MG63 (cell line): ENCODE data around the gene PPME1. TPM values are rescaled to one million over a fixed set of nuclear protein-coding genes. Genes with fewer than 3 reads are reported as not detected.

Source experiments
- DNase-seq: peaks from one replicate; pipeline ENCODE4 v3.0.0-alpha.2; 2020
- H3K27me3 ChIP-seq: fragments of 250-450 bp; sonication (Bioruptor Pico); 2 replicates; pipeline ENCODE4 v1.5.1; 2020; ENCODE audit warnings: mild to moderate bottlenecking, moderate library complexity
- H3K36me3 ChIP-seq: fragments of 250-450 bp; sonication (Bioruptor Pico); 2 replicates; pipeline ENCODE4 v1.5.1; 2020; ENCODE audit warnings: mild to moderate bottlenecking, moderate library complexity
- H3K4me3 ChIP-seq: fragments of 250-450 bp; sonication (Bioruptor Pico); 2 replicates; pipeline ENCODE4 v1.5.1; 2020; ENCODE audit warnings: mild to moderate bottlenecking, moderate library complexity
- H3K9me3 ChIP-seq: fragments of 250-450 bp; sonication (Bioruptor Pico); 2 replicates; pipeline ENCODE4 v1.5.1; 2020; ENCODE audit warnings: mild to moderate bottlenecking, moderate library complexity
- total RNA-seq: library from RNA; depleted of rRNA; stranded (reverse); fragments of >200 nt; shearing (Covaris generic); gene quantifications from 2 replicates; pipeline ENCODE4 v1.2.3, GENCODE V29; 2014; ENCODE audit warnings: low replicate concordance

Gene PPME1
- total RNA-seq, 1 experiment from 2014 or later: 29.0 TPM

DNA sequence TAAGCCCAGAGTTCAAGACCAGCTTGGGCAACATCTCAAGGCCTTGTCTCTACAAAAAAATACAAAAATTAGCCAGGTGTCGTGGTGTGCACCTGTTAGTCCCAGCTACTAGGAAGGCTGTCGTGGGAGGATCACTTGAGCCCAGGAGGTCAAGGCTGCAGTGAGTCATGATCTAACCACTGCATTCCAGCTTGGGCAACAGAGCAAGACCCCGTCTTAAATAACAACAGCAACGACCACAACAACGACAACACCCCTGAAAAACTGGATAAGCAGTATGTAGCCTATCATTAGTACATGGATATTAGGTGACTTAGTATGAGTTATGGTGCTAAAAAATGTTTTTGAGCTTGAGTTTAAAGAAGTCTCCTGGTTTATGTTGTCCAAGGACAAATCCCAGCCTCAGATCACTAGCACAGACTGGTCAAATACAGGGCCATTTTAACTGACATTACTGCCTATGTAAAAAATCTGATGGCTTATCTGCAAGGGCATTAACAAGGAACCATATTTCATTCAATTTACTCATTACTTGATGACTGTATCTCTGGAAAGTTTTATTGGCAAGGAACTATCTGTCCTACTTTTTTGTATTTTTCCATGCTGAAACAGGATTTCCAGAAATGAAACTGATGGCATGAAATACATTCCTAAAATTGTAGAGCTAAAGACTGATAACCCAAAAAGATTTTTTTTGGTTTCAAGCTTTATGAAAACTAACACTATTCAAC, 23.7 kb upstream of the PPME1 start:
- no peaks in the 10 kb centered on the region; the same call in none of the 2 replicates for H3K36me3 ChIP-seq
- no peak overlapping the region for H3K4me3 ChIP-seq
- no peak for DNase-seq
- no peaks in the 10 kb centered on the region for H3K27me3 ChIP-seq
- H3K9me3 ChIP-seq: no peaks in the 10 kb centered on the region

GRCh38 chr11:74153224-74153623, 17.9 kb upstream of the PPME1 start:
- Histone ChIP-seq H3K27me3 (no peaks in the 10 kb centered on the region), H3K4me3 (no peak overlapping the region), H3K9me3 (no peaks in the 10 kb centered on the region), H3K36me3 (peaks cover 3% of the 10 kb centered on the region; the same call in 1 of the 2 replicates)
- DNase-seq: no peak

GRCh38 chr11:74154620-74155281, 16.3 kb upstream of the PPME1 start:
- Histone ChIP-seq H3K36me3 (peaks cover 6% of the 10 kb centered on the region), H3K27me3 (no peaks in the 10 kb centered on the region), H3K9me3 (no peaks in the 10 kb centered on the region), H3K4me3 (no peak overlapping the region)
- DNase-seq: peak; percentile 12

DNA sequence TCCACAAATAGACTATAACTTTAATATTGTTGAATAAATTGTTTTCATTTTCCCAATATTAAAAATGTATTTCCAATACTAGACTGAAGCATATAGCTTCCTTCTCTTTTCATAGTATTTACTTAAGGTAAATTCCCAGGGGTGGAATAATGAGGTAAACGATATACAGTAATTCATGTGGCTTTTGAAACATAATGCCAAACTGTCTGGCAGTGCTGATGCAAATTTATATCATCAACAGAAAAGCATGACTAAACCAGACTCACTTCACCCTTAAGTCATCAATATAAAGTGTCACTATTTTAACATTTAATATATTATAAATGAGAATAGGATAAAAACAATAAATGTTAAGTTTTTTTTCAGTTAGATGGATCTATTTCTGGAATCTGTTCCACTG, 13.9 kb upstream of the PPME1 start:
- peaks cover 8% of the 10 kb centered on the region for H3K36me3 ChIP-seq
- DNase-seq: no peak
- no peaks in the 10 kb centered on the region for H3K9me3 ChIP-seq

GRCh38 chr11:74159642-74160041, 11.4 kb upstream of the PPME1 start:
- Histone ChIP-seq H3K27me3 (no peaks in the 10 kb centered on the region), H3K36me3 (peaks cover 16% of the 10 kb centered on the region), H3K9me3 (no peaks in the 10 kb centered on the region), H3K4me3 (no peak overlapping the region)
- no peak for DNase-seq

More for the DNA sequence above, 13.9 kb upstream of the PPME1 start:
- Histone ChIP-seq H3K4me3 (no peak overlapping the region), H3K27me3 (no peaks in the 10 kb centered on the region)

- H3K27me3 ChIP-seq: no peaks in the 10 kb centered on the region
- no peak overlapping the region for H3K4me3 ChIP-seq
- no peak for DNase-seq
Observed at GRCh38 chr11:74162681-74163467, 8.2 kb upstream of the PPME1 start.

GRCh38 chr11:74168838-74169237, 2.3 kb upstream of the PPME1 start:
- Histone ChIP-seq H3K36me3 (peaks cover 43% of the 10 kb centered on the region), H3K27me3 (no peaks in the 10 kb centered on the region), H3K9me3 (no peaks in the 10 kb centered on the region), H3K4me3 (no peak overlapping the region)
- DNase-seq: no peak

More at GRCh38 chr11:74162681-74163467, 8.2 kb upstream of the PPME1 start:
- H3K9me3 ChIP-seq: no peaks in the 10 kb centered on the region
- peaks cover 39% of the 10 kb centered on the region for H3K36me3 ChIP-seq

GRCh38 chr11:74169738-74170458, 1.2 kb upstream of the PPME1 start:
- H3K36me3 ChIP-seq: peaks cover 37% of the 10 kb centered on the region
- H3K27me3 ChIP-seq: no peaks in the 10 kb centered on the region
- DNase-seq: no peak
- peak overlapping the region; percentile 76 for H3K4me3 ChIP-seq
- no peaks in the 10 kb centered on the region for H3K9me3 ChIP-seq

GRCh38 chr11:74171630-74171968, 510 bp downstream of the PPME1 start:
- Histone ChIP-seq H3K36me3 (peaks cover 27% of the 10 kb centered on the region), H3K4me3 (peak overlapping the region; percentile 76), H3K9me3 (no peaks in the 10 kb centered on the region), H3K27me3 (no peaks in the 10 kb centered on the region)
- DNase-seq: no peak

DNA sequence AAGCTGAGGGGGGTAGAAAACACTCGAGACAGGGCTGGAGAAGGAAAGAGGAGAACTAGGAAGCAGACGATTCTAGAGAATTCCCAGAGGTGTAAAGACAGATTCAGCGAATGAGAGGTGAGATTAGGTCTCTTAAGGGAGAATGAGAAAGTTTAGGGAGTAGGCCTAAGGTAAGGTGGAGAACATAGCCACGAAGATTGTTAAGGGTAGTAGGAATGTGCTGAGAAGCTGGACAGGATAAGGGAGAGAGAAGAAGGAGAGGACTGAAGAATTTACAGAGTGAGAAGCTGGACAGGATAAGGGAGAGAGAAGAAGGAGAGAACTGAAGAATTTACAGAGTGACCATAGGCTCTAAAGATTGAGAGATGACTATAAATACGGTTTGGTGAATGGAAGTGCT, 908 bp downstream of the PPME1 start:
- no peak for DNase-seq

DNA sequence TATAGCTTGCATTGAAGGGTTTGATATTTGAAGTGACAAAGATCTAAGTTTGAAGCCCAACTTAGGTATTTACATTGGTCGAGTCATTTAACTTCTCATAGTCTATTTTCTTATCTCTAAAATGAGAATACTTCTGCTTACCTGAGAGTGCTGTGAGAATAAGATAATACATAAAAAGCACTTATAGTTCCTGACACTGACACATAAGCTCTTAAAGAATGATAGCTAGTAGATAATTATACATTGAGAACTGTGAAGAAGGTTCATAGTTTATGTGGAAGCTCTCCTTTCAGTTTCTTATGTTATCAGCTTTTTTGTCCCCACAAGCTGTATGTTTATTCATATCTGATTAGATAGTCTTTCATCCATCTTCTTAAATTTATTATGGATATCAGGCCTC, 4.8 kb downstream of the PPME1 start:
- peaks cover 8% of the 10 kb centered on the region; the same call in 1 of the 2 replicates for H3K36me3 ChIP-seq
- no peak for DNase-seq
- no peaks in the 10 kb centered on the region for H3K9me3 ChIP-seq
- H3K27me3 ChIP-seq: no peaks in the 10 kb centered on the region
- no peak overlapping the region for H3K4me3 ChIP-seq

More for the DNA sequence above, 908 bp downstream of the PPME1 start:
- Histone ChIP-seq H3K9me3 (no peaks in the 10 kb centered on the region), H3K4me3 (peak overlapping the region; percentile 76), H3K27me3 (no peaks in the 10 kb centered on the region), H3K36me3 (peaks cover 23% of the 10 kb centered on the region)

DNA sequence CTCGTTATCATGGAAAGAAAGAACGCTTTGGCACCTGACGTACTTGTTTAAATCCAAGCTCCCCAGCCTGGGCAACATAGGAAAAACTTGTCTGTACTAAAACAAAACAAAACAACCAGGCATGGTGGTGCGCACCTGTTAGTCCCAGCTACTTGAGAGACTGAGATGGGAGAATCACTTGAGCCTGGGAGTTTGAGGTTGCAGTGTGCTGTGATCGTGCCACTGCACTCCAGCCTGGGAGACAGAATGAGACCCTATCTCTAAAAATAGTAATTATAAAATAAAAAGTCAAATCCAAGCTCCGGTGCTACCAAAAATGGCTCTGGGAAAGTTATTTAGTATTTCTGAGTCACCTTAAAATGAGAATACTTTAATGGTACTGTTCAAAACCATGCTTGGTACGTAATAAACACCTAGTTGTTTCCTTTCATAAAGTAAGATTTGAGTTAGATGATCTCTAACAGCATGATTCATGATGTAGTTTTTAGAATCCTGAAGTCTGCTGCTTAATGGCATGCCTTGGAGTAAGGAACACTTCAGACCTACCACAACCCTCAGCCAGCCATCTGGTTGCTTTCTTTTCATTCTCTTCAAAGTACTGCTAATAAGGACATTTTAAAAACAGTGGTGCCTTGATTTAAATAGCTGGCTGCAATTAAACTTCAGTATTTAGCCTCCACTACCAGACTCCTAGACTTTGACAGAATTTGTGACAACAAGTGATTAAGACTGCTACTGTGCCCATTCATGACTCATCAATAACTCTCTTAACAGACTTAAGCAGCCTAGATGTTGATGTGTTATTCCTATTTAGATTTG, 8.4 kb downstream of the PPME1 start:
- Histone ChIP-seq H3K36me3 (0 out of 2 replicates have a peak, but pooled peaks cover 2% of the 10 kb centered on the region), H3K27me3 (no peaks in the 10 kb centered on the region), H3K9me3 (no peaks in the 10 kb centered on the region), H3K4me3 (no peak overlapping the region)
- no peak for DNase-seq

- no peaks in the 10 kb centered on the region for H3K9me3 ChIP-seq
- no peaks in the 10 kb centered on the region for H3K27me3 ChIP-seq
- H3K4me3 ChIP-seq: no peak overlapping the region
- peak; percentile 6 for DNase-seq
- no peaks in the 10 kb centered on the region for H3K36me3 ChIP-seq
Observed at GRCh38 chr11:74182635-74183034, 11.5 kb downstream of the PPME1 start.

- no peak overlapping the region for H3K4me3 ChIP-seq
- no peak for DNase-seq
- no peaks in the 10 kb centered on the region for H3K36me3 ChIP-seq
- H3K27me3 ChIP-seq: no peaks in the 10 kb centered on the region
- H3K9me3 ChIP-seq: no peaks in the 10 kb centered on the region
Observed at GRCh38 chr11:74185285-74185684, 14.2 kb downstream of the PPME1 start.

DNA sequence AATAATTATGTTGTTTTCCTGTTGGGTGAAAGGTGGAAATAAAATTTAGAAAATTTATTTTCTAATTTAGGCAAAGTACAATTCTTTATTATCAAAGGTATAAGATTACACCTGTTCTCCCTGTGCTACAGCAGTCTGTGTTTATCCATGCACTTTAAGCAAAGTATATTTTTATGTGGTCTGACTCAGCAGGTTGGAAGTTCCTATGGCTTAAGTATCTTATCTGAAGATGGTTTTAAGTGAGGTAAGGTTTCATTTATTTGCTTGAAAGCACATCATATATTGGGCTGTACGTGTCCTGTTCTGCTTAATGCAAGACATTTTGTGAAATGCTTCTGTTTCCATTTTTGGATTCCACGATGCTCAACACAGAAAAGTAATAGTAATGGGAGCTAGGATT, 14.6 kb downstream of the PPME1 start:
- Histone ChIP-seq H3K9me3 (no peaks in the 10 kb centered on the region), H3K4me3 (no peak overlapping the region), H3K36me3 (no peaks in the 10 kb centered on the region), H3K27me3 (no peaks in the 10 kb centered on the region)
- no peak for DNase-seq

GRCh38 chr11:74195828-74196227, 24.7 kb downstream of the PPME1 start:
- peaks cover 4% of the 10 kb centered on the region for H3K36me3 ChIP-seq
- H3K9me3 ChIP-seq: no peaks in the 10 kb centered on the region; the same call in 1 of the 2 replicates
- no peaks in the 10 kb centered on the region for H3K27me3 ChIP-seq
- no peak for DNase-seq
- H3K4me3 ChIP-seq: no peak overlapping the region
